Stimulated activated effector memory CD8-positive, alpha-beta T cell treated with anti-CD3 and anti-CD28 coated beads, Interleukin-12 subunit alpha, Interleukin-12 subunit beta, amount 100 ng/mL, for 72 hours (primary cell): Measurements from ENCODE around the gene C1orf146.
"Not testable (repeated sequence)": the region's sequence is repeated elsewhere in the genome, so short reads cannot be mapped to it uniquely, and the experiment has no call there.

Experiments
- ATAC-seq: fragments of 150-1000 bp; cut with Tn5 transposase; 2 replicates; pipeline ENCODE4 v1.10.0; 2021
- DNase-seq, 2 donors: peaks; one replicate each; pipeline ENCODE4 v3.0.0; 2021 to 2022; ENCODE audit warnings: low spot score in 2 of 2
- H3K27ac Mint-ChIP-seq: one replicate; pipeline ENCODE4 v1.8.0; 2022; ENCODE audit warnings: mild to moderate bottlenecking, mixed read lengths
- H3K36me3 Mint-ChIP-seq: one replicate; pipeline ENCODE4 v1.8.0; 2022; ENCODE audit warnings: mild to moderate bottlenecking, mixed read lengths
- H3K4me1 Mint-ChIP-seq: one replicate; pipeline ENCODE4 v1.8.0; 2022; ENCODE audit warnings: mixed read lengths
- H3K4me3 Mint-ChIP-seq: one replicate; pipeline ENCODE4 v1.8.0; 2022; ENCODE audit warnings: mild to moderate bottlenecking, mixed read lengths
- H3K9me3 Mint-ChIP-seq: one replicate; pipeline ENCODE4 v1.8.0; 2022; ENCODE audit warnings: mixed read lengths

Gene C1orf146

DNA sequence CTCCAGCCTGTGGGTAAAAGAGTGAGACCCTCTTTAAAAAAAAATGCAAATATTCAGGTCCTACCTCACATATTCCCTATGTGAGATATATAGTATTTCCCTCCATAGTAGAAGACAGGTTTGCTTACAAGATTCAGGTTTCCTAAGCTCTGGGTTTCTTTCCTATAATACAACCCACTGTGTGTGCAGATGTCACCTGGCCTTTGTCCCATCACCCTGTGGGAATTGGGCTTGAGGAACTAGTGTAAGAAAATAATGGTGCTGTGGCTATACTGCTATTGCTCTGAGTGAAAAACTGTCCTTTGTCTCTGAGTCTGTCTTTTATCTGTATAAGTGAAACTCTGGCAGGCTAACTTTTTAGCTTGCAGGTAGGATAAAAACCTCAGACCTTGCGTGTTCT is 13.0 kb downstream of the C1orf146 start:
- Mint-ChIP-seq H3K36me3 (no peaks in the 10 kb centered on the region), H3K27ac (no peak overlapping the region), H3K4me3 (no peak overlapping the region), H3K4me1 (no peaks in the 10 kb centered on the region), H3K9me3 (no peaks in the 10 kb centered on the region)
- DNase-seq, result no peak
- ATAC-seq, result no peak

DNA sequence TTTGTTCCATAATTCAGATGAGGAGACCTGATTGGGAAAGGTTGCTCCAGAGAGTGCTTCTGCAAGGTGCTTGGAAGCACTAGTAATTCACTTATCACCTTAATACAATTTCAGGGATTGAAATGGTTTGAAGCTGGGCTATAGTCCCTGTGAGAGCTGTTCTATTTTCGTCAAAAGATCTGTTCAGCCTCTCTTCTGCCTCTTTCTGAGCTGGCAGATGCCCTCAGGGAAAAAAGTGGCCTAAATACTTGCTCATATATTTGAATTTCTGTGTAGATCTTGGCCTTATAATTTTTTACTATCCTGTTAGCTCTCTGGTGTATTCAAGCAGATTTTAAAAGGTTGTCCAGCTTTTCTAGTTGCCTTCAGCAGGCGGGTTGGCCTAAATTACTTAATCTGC is 22.3 kb downstream of the C1orf146 start:
- H3K4me1 Mint-ChIP-seq, result no peaks in the 10 kb centered on the region
- ATAC-seq, result no peak
- no peaks in the 10 kb centered on the region for H3K9me3 Mint-ChIP-seq
- H3K27ac Mint-ChIP-seq, result no peak overlapping the region
- H3K36me3 Mint-ChIP-seq, result no peaks in the 10 kb centered on the region
- no peak overlapping the region for H3K4me3 Mint-ChIP-seq
- DNase-seq, result no peak

DNA sequence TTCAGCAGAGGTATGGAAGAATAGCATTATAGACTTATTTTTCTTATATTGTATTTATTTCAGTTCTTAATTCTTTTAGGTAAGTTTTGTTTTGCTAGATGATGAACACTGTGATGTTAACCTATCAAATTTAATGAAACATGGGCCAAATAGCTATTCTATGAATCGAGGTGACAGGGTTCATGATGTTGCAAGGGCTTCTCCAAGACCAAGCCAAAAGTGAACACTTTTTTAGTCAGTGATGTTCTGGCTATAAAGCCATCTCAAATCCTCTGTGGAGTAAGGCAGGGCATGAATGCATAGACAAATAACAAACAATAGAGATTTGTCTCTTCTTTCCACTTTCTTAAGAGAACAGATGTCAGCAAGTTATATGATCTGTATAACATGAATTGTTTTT is 26.7 kb downstream of the C1orf146 start:
- no peak overlapping the region for H3K27ac Mint-ChIP-seq
- H3K36me3 Mint-ChIP-seq, result peaks cover 25% of the 10 kb centered on the region
- H3K4me1 Mint-ChIP-seq, result no peaks in the 10 kb centered on the region
- no peak overlapping the region for H3K4me3 Mint-ChIP-seq
- ATAC-seq (no peak), DNase-seq (no peak)
- no peaks in the 10 kb centered on the region for H3K9me3 Mint-ChIP-seq

DNA sequence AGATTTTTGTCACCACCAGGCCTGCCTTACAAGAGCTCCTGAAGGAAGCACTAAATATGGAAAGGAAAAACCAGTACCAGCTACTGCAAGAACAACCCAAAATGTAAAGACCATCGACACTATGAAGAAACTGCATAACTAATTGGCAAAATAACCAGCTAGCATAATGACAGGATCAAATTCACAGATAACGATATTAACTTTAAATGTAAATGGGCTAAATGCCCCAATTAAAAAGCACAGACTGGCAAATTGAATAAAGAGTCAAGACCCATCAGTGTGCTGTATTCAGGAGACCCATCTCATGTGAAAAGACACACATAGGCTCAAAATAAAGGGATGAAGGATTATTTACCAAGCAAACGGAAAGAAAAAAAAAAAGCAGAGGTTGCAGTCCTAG is 37.0 kb downstream of the C1orf146 start:
- ATAC-seq, DNase-seq, H3K27ac Mint-ChIP-seq, H3K9me3 Mint-ChIP-seq, H3K4me3 Mint-ChIP-seq: not testable (repeated sequence)
- H3K36me3 Mint-ChIP-seq, result peaks cover 97% of the 10 kb centered on the region
- H3K4me1 Mint-ChIP-seq, result peaks cover 13% of the 10 kb centered on the region

DNA sequence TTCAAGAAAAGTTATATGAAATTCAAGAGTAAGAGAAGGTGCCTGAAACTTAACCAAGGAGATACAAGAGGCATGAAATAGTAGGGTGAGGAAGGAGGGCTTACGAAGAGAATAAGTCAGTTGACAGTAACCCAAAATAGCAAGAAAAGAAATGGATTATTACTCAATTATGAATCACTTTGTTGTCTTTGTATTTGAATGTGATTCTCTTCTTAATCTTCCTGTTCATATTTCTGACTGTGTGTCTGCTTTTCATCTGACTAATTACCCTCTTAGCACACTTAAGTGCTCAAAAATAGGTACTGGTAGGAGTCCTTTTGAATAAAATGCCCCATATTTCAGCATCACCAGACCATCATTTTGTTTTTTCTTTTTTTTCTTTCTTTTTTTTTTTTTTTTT is 41.6 kb downstream of the C1orf146 start:
- ATAC-seq, result no peak
- Mint-ChIP-seq H3K36me3 (peaks cover 99% of the 10 kb centered on the region), H3K27ac (no peak overlapping the region)

DNA sequence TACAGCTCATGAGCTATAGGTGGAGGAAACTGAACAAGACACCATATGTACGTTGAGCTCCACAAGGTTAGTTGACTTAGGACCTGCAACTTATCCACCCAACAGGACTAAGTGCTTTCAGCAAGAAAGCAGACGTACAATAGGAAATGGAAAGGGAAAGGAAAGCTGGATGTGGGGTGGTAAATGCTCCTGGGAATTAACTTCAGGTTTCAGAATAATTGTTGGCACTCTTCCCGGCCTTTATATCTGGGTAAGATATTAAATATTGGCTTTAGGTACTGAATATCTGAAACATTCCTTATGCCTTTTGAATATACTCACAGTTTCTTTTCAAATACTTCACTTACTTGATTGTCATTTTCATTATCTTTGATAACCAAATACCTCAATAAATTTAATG is 44.8 kb downstream of the C1orf146 start:
- Mint-ChIP-seq H3K4me1 (no peaks in the 10 kb centered on the region), H3K27ac (no peak overlapping the region), H3K4me3 (no peak overlapping the region), H3K36me3 (peaks cover 94% of the 10 kb centered on the region), H3K9me3 (no peaks in the 10 kb centered on the region)
- ATAC-seq, result no peak
- no peak for DNase-seq

More for the DNA sequence above, 41.6 kb downstream of the C1orf146 start:
- Mint-ChIP-seq H3K4me1 (peaks cover 6% of the 10 kb centered on the region), H3K9me3 (peaks cover 7% of the 10 kb centered on the region), H3K4me3 (no peak overlapping the region)
- no peak for DNase-seq

DNA sequence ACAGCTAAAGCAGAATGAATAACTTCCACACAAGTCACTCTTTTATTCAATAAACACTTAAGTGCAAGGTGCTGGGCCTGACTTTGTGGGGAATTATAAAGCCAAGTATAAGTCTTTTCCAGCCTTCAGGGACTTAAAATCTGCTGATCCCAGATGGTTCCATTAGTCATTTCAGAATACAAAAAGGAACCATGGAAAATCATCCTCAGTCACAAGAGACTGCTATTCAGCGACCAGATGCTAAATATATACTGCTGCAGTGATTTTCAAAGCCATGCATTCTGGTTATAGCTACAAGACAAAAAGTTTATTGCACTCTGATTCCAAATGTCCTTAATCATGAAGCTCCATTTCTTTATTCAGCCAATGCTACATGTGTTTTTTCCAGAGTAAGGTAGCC is 55.3 kb downstream of the C1orf146 start:
- peaks cover 64% of the 10 kb centered on the region for H3K36me3 Mint-ChIP-seq
- no peak for ATAC-seq
- DNase-seq, result no peak
- no peak overlapping the region for H3K27ac Mint-ChIP-seq
- no peaks in the 10 kb centered on the region for H3K9me3 Mint-ChIP-seq
- no peak overlapping the region for H3K4me3 Mint-ChIP-seq
- peaks cover 12% of the 10 kb centered on the region for H3K4me1 Mint-ChIP-seq

DNA sequence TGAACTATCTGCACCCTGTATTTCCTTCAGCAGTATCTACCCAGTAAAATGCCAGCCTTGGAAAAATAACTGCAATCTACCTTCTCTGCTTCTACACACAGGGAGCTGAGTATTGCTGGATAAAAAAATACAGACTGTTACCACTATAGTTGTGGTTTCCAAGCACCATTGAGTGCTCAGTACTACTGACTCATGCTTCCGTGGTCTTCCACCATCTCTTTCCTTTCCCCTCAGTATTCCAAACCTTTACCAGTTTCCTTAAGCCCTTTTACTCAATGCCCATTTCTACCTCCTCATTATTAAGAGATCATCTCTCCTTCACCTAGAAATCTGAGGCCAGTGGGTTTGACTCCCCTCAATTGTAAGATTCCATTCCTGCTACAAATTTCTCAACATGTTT is 57.2 kb downstream of the C1orf146 start:
- Mint-ChIP-seq H3K27ac (peak overlapping the region; percentile 30), H3K36me3 (peaks cover 54% of the 10 kb centered on the region), H3K4me3 (no peak overlapping the region), H3K9me3 (no peaks in the 10 kb centered on the region), H3K4me1 (peaks cover 18% of the 10 kb centered on the region)
- ATAC-seq (no peak), DNase-seq (no peak)

DNA sequence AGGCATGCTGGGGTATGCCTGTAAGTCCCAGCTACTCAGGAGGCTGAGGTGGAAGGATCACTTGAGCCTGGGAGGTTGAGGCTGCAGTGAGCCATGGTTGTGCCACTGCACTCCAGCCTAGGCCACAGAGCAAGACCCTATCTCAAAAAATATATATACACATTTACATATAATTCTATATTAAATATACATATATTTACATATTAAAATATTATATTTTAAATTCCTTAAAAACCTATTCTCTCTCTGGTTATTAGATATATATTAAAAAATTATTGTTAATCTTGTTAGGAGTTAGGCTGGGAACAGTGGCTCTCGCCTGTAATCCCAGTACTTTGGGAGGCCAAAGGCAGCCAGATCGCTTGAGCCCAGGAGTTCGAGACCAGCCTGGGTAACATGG is 58.4 kb downstream of the C1orf146 start:
- ATAC-seq, result no peak
- Mint-ChIP-seq H3K9me3 (no peaks in the 10 kb centered on the region), H3K36me3 (peaks cover 57% of the 10 kb centered on the region), H3K4me1 (peaks cover 18% of the 10 kb centered on the region), H3K27ac (no peak overlapping the region), H3K4me3 (no peak overlapping the region)
- DNase-seq, result no peak

DNA sequence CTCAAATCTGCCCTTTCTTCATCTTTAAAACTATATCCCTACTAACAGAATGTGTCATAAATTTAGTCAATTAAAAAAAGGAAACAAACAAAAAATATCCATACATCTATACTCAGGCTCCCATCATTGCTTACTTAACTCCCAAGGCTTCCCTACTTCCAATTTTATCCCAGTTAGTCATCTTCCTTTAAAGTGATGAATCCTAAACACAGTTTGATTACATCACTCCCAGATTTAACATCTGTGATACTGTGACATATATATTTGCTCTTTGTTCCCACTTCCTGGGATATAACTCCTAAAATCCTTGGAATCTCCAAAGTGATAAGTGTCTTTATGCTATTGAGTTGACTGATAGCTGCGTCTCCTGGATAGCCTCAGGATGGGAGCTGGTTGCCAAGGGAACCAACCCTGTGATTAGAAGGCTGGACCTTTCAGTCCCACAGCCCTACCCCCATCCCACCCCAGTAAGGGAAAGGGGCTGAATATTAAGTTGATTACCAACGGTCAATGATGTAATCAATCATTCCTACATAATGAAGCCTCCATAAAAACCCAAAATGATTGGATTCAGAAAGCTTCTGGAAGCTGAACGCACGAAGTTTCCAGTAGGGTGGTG is 59.5 kb downstream of the C1orf146 start:
- H3K9me3 Mint-ChIP-seq, result no peaks in the 10 kb centered on the region
- no peak for ATAC-seq
- no peak overlapping the region for H3K4me3 Mint-ChIP-seq
- peaks cover 61% of the 10 kb centered on the region for H3K36me3 Mint-ChIP-seq
- no peak for DNase-seq
- H3K27ac Mint-ChIP-seq, result no peak overlapping the region
- peaks cover 25% of the 10 kb centered on the region for H3K4me1 Mint-ChIP-seq

DNA sequence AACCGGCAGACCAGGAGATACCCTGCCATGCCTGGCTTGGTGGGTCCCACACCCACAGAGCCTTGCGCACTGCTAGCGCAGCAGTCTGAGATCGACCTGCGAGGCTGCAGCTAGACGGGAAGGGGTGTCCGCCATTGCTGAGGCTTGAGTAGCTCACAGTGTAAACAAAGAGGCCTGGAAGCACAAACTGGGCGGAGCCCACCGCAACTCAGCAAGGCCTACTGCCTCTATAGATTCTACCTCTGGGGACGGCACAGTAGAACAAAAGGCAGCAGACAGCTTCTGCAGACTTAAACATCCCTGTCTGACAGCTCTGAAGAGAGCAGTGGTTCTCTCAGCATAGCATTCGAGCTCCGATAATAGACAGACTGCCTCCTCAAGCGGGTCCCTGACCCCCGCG is 62.1 kb downstream of the C1orf146 start:
- H3K4me1 Mint-ChIP-seq, result peaks cover 42% of the 10 kb centered on the region
- not testable (repeated sequence) for H3K9me3 Mint-ChIP-seq, H3K27ac Mint-ChIP-seq, ATAC-seq, H3K4me3 Mint-ChIP-seq, DNase-seq
- H3K36me3 Mint-ChIP-seq, result peaks cover 67% of the 10 kb centered on the region

DNA sequence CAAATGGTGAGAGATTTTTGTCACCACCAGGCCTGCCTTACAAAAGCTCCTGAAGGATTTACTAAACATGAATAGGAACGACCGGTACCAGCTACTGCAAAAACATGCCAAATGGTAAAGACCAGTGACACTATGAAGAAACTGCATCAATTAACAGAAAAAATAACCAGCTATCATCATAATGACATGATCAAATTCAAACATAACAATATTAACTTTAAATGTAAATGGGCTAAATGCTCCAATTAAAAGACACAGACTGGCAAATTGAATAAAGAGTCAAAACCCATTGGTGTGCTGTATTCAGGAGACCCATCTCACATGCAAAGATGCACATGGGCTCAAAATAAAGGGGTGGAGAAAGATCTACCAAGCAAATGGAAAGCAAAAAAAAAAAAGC is 63.7 kb downstream of the C1orf146 start:
- not testable (repeated sequence) for ATAC-seq, H3K9me3 Mint-ChIP-seq, H3K27ac Mint-ChIP-seq, H3K4me3 Mint-ChIP-seq, DNase-seq
- Mint-ChIP-seq H3K36me3 (peaks cover 79% of the 10 kb centered on the region), H3K4me1 (peaks cover 33% of the 10 kb centered on the region)

DNA sequence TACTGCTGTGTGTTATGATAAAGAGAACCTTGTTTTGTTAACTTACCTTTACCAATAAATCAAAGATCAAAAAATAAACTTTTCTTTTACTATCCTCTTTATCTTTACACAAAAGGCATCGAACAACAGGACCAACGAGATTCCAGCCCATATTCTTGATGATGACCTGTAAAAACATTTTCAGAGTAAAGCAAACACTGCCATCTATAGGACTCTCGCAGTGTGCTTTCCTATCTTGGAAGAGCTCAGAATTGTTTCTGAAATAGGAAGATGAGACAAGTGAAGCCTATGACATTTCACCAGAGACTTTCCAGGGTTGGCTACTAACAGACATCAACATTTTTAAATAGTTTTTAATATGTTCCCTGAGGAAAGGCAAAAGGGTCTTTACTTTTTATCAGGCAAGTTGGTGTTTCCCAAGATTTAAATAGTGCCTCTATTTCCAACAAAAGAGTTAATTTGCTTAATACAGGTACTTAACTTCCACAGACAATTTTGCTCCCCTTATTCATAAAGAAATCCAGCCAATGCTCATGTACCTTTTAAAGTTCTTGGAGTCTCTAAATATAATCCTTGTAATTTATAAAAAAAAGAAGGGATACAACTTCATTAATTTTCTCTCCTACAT is 73.8 kb downstream of the C1orf146 start:
- H3K27ac Mint-ChIP-seq, result no peak overlapping the region
- no peak for DNase-seq
- H3K36me3 Mint-ChIP-seq, result peaks cover 79% of the 10 kb centered on the region
- H3K9me3 Mint-ChIP-seq, result no peaks in the 10 kb centered on the region
- ATAC-seq, result no peak
- H3K4me1 Mint-ChIP-seq, result peaks cover 19% of the 10 kb centered on the region
- H3K4me3 Mint-ChIP-seq, result no peak overlapping the region
